Hindlimb muscle (tissue), 1 donor: ENCODE results near the gene CFAP90. TPM values are rescaled to one million over a fixed set of nuclear protein-coding genes. Genes with fewer than 3 reads are reported as not detected.
A peak's percentile ranks its signal among the peaks of the same experiment; 100 is the strongest.

Experiments
- DNase-seq: peaks from one replicate; pipeline ENCODE4 v3.0.0-alpha.2; 2013
- polyA plus RNA-seq: library from polyadenylated mRNA; unstranded; fragments of 120-200 nt; gene quantifications from one replicate; pipeline ENCODE4 v1.2.1, GENCODE V29; 2013; ENCODE audit not compliant: insufficient read length

Gene CFAP90
- polyA plus RNA-seq, 1 donor, result not detected

GRCh38 chr5:7867260-7867659 lies 16.3 kb upstream of the CFAP90 start:
- no peak for DNase-seq

GRCh38 chr5:7866196-7866595 lies 15.3 kb upstream of the CFAP90 start:
- no peak for DNase-seq

GRCh38 chr5:7857926-7858632 lies 7.1 kb upstream of the CFAP90 start:
- no peak for DNase-seq

GRCh38 chr5:7857361-7857760 lies 6.4 kb upstream of the CFAP90 start:
- no peak for DNase-seq

GRCh38 chr5:7856855-7857254 lies 5.9 kb upstream of the CFAP90 start:
- no peak for DNase-seq

GRCh38 chr5:7855611-7856010 lies 4.7 kb upstream of the CFAP90 start:
- no peak for DNase-seq

GRCh38 chr5:7852988-7853387 lies 2.1 kb upstream of the CFAP90 start:
- DNase-seq, result no peak

- no peak for DNase-seq
Observed at GRCh38 chr5:7852542-7852941, 1.6 kb upstream of the CFAP90 start.

GRCh38 chr5:7851617-7852289 lies 820 bp upstream of the CFAP90 start:
- DNase-seq, result no peak

- DNase-seq, result no peak
Observed at GRCh38 chr5:7851240-7851592, 283 bp upstream of the CFAP90 start.

- no peak for DNase-seq
Observed at GRCh38 chr5:7849681-7850394, 1.1 kb downstream of the CFAP90 start.

- no peak for DNase-seq
Observed at GRCh38 chr5:7848296-7848695, 2.6 kb downstream of the CFAP90 start.

GRCh38 chr5:7846327-7846726 lies 4.6 kb downstream of the CFAP90 start:
- DNase-seq, result no peak

- DNase-seq, result no peak
Observed at GRCh38 chr5:7845557-7845956, 5.4 kb downstream of the CFAP90 start.

- DNase-seq, result no peak
Observed at GRCh38 chr5:7844901-7845300, 6.0 kb downstream of the CFAP90 start.

- no peak for DNase-seq
Observed at GRCh38 chr5:7842531-7842930, 8.4 kb downstream of the CFAP90 start.

- no peak for DNase-seq
Observed at GRCh38 chr5:7837403-7837802, 13.5 kb downstream of the CFAP90 start.

- no peak for DNase-seq
Observed at GRCh38 chr5:7834982-7835381, 16.0 kb downstream of the CFAP90 start.

GRCh38 chr5:7828269-7828668 lies 22.7 kb downstream of the CFAP90 start:
- no peak for DNase-seq

GRCh38 chr5:7827610-7828009 lies 23.3 kb downstream of the CFAP90 start:
- DNase-seq, result peak; percentile 35

- no peak for DNase-seq
Observed at GRCh38 chr5:7825630-7826029, 25.3 kb downstream of the CFAP90 start.

- DNase-seq, result no peak
Observed at GRCh38 chr5:7824995-7825394, 25.9 kb downstream of the CFAP90 start.

- no peak for DNase-seq
Observed at GRCh38 chr5:7823594-7823993, 27.3 kb downstream of the CFAP90 start.

- no peak for DNase-seq
Observed at GRCh38 chr5:7822449-7822848, 28.5 kb downstream of the CFAP90 start.
